ENCODE data around the gene CTU2.

Gene CTU2

GRCh38 chr16:88681709-88682451, 24.4 kb upstream of the CTU2 start:
- peak; percentile 51 to 77 (median 75) for DNase-seq (ENCODE audit: low read depth in 3 of 3)

DNA sequence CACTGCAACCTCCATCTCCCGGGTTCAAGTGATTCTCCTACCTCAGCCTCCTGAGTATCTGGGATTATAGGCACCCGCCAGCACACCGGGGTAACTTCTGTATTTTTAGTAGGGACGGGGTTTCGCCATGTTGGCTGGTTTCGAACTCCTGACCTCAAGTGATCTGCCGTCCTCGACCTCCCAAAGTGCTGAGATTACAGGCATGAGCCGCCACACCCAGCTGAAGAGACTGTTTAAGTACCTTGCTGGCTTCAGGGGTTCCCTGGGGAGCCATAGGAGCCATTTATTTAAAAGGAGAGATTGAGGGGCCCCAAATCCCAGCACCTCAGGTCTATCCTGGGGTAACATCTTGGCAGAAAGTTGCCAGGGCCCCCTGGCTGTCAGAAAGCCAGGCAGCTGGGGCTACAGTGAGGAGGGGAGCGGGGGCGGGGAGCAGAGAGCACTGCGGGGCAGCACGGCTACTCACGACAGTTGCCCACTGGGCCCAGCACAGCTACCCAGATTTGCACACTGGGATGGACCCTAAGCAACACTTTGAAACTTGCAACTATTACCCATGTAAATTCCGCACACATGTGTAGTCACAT, 21.6 kb upstream of the CTU2 start:
- DNase-seq (ENCODE audit: low read depth in 3 of 3), result no peak

DNA sequence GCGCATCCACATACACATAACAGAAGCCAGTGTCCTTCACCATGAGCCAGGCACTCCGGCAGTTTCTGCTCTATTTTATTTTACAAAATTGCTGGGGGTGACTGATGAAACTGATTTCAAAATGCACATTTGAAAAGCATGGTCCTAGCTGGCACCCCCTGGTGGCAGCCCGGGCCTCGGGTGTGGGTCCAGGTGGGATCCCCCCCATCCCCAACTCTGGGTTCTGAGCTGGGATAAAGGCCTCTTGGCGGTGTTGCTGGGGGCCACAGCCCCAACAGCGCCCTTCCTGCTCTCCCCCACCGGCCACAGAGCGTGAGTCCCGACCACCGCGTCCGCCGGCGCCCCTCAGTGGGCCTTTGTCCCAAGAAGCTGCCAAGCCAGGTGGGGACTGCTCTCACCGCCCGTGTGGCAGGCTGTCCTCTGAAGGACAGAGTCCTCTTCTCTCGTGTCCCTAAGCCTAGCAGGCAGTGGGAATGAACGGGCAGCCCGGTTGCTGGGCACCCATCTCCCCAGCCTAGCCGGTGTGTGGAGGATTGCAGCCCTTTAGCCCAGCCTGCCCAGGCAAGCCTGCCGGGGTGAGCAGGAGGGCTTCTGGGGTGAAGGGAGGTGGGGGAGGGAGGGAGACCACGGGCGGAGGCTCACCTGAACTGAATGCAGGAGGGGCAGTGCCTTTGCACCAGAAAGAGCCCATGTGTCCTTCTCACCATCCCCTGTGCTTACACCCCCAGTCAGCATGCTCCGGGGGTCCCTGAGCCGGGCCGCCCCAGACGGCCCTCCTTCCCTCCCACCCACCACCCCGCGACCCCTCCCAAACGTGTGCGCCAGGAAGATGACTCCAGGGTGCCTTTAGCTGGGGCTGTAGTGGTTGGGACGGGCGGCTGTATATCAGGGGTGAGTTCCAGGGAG, 20.9 kb upstream of the CTU2 start:
- DNase-seq (ENCODE audit: low read depth in 3 of 3), result peak in 2 of 3 donors; percentile 51 to 52

DNA sequence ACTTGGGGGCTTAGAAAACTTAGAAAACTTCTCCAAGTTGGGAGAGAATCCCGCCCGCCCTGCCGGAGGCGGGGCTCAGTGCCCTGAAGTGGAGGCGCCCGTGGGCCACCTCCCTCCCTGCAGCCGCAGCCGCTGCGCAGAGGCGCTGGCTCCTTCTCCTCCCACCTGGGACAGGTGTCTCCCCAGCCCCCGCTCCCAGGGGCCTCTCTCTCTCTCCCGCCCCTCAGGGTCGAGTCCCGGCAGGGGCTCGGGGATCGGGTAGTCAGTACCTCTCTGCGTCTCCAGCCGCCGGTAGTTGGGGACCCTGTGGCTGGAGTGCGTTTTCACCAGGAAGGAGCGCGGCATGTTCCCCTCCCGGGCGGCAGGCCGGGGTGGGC, 20.3 kb upstream of the CTU2 start:
- peak in 1 of 3 donors; percentile 34 for DNase-seq (ENCODE audit: low read depth in 3 of 3)

DNA sequence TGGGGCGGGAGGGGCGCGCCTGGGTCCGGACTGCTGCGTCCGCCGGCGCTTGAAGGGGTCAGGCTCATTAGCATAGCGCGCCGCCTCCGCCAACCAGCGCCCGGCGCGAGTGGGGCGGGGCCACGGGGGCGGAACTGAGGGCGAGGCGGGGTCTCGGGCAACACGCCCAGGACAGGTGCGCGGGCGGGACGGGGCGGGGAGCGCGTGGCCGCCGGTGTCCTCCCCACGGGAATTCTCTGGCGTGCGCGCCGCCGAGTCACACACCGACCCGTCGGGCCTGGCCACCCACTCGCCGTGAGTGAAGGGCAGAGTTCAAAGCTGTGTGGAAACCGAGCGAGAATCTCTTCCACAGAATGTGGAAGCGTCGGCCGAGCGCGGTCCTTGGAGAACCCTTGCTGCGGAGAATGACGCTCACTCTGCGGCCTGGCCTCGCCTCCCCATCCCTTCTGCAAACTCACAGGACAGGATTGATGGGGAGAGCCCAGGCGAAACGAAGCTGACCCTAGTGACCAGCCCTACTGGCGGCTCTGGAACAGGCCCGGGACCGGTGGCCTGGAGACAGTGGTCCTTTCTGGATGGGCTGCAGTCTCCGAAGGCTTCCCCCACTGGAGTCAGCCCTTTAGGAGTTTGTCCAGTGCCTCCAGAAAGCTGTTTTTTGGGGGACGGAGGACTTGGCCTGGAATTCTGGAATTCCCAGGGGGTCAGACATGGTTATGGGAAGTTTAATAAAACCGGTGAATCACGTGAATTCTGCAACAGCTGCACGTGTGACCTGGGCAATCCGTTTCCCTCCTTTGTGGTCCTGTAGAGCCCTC, 19.7 kb upstream of the CTU2 start, which contains the start of gene SNAI3:
Gene SNAI3, minus strand, starts transcription at position 69 of the 815 bp plus-strand sequence. CDS start 101 bp downstream, outside the sequence.
- DNase-seq (ENCODE audit: low read depth in 3 of 3), result peak; percentile 70 to 91 (median 72)

GRCh38 chr16:88687254-88687576, 19.1 kb upstream of the CTU2 start:
- no peak for DNase-seq (ENCODE audit: low read depth in 3 of 3)

GRCh38 chr16:88687676-88688012, 18.7 kb upstream of the CTU2 start:
- no peak for DNase-seq (ENCODE audit: low read depth in 3 of 3)

DNA sequence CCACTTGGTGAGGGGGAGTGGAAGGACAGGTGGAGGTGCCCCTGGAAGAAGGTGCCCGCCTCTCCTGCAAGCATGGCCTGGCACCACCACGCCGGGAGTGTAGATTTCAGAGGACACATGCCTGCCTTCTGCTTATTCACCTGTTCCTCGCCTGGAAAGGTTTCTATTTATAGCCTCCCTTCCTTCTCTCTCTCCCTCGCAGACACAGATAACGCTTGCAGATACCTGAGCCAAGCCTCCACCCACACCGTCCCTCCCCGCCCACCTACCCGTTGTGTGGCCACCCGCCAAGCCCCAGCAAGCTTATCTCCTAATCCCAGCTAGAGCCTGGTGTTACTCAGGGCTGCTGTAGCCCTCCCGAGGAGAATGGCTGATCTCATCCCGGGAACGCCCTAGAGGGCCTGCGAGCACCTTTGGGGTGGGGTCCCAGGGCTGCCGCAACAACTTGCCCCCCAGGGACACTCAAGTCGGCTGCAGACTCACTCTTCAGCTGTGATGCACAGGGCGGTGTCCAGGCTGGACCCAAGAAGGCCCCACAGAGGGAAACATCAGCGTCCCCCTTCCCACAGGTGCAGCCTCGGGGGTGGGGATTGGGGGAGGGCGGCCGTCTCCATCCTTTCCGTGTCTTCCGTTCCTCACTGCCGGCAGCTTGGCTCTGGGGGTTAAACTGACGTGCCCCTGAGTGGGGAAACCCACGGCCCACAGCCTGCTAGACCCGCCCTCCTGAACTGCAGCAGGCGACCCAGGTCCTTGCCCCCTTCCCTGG, 18.1 kb upstream of the CTU2 start:
- no peak for DNase-seq (ENCODE audit: low read depth in 3 of 3)

DNA sequence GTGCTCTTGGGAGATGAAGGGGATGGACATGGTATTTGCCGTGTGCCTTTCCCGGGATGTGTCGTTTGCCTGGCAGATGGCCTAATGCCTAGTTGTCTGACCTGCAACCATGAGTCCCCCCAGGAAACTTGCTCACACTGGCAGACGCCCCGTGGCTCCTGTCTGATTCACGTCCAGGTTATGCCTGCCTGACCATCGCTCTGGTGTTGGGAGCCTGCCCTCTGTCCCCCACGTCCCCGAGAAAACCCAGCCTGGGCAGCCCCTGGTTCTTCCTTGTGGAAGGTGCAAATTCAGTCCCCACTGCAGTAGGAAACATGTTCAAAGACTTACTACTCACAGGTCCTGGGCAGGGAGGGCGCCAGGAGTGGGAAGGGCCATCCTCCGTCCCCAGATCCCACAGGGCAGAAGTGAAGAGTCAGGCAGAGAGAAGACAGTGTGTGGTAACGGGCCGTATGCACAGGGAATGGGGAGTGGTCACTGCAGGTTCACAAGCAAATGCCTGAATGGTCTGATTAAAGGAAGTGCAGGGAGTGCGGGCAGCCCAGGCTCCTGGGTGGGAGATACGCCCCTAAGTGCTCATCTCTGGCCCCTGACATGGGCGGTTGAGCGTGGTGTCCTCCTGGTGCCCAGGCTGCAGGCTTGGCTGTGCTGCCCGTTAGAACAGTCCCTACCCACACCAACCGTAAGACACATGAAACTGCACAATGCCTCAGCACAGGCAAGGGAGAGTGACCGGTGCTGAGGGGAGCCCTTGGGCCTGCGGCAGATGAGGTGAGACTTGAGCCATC, 15.8 kb upstream of the CTU2 start:
- no peak for DNase-seq (ENCODE audit: low read depth in 3 of 3)

- DNase-seq (ENCODE audit: low read depth in 3 of 3), result no peak
These were observed 15.0 kb upstream of the CTU2 start for GRCh38 chr16:88691129-88691813.

- no peak for DNase-seq (ENCODE audit: low read depth in 3 of 3)
These were observed 14.3 kb upstream of the CTU2 start for GRCh38 chr16:88691924-88692560.

- no peak for DNase-seq (ENCODE audit: low read depth in 3 of 3)
These were observed 13.4 kb upstream of the CTU2 start for GRCh38 chr16:88692861-88693260.

GRCh38 chr16:88693420-88694177, 12.7 kb upstream of the CTU2 start:
- DNase-seq (ENCODE audit: low read depth in 3 of 3), result no peak

- no peak for DNase-seq (ENCODE audit: low read depth in 3 of 3)
These were observed 11.8 kb upstream of the CTU2 start for GRCh38 chr16:88694221-88695087.

DNA sequence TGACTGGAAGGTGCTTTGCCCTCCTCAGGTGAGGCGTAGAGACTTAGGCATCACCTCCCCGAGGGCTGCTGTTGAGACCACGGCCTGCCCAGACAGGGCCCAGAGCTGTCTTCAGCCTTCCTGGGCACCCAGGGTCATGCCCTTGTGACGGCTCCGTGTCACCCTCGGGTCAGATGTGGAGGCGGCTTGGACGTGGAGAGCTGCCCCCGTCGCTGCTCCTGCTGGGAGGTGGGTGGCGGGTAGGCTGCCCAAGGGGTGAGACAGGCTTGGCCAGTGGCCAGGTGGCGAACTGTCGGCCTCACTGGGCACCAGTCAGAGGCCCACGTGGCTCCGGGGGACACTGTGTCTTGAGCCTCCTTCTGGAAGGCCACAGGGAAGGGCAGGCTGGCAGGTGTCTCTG, 11.1 kb upstream of the CTU2 start:
- no peak for DNase-seq (ENCODE audit: low read depth in 3 of 3)

DNA sequence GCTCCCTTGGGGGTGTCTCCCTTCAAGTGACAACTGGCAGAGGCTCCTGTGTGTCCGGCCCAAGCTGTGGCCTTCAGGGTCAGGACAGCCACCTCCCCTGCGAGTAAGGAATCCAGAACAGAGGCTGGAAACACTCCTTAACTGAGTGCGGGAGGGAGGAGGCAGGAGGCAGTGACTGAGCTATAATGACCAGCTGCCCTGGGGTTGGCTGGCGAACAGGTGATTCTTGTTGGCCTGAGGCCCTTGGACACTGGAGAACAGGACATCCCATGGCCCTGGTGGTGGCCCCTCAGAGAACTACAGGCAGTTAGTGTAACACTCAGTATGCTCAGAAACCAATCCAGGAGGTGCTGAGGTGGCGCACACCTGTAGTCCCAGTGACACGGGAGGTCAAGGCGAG, 10.6 kb upstream of the CTU2 start:
- DNase-seq (ENCODE audit: low read depth in 3 of 3), result no peak

GRCh38 chr16:88696441-88696840, 9.9 kb upstream of the CTU2 start:
- DNase-seq (ENCODE audit: low read depth in 3 of 3), result no peak
